Parathyroid adenoma (tissue), 2 donors: ENCODE data around the gene TMEM217.

Experiments
- H2AFZ ChIP-seq: fragments of 300-600 bp; sonication (generic); one replicate; pipeline ENCODE4 v1.7.0; 2017; ENCODE audit warnings: antibody characterized with exemption, mild to moderate bottlenecking
- H3K27ac ChIP-seq: fragments of 300-600 bp; sonication (generic); one replicate; pipeline ENCODE4 v1.7.0; 2017
- H3K27me3 ChIP-seq: fragments of 300-600 bp; sonication (generic); one replicate; pipeline ENCODE4 v1.7.0; 2017; ENCODE audit warnings: low read length; ENCODE audit not compliant: control insufficient read depth, insufficient read depth
- H3K36me3 ChIP-seq: fragments of 300-600 bp; sonication (generic); one replicate; pipeline ENCODE4 v1.7.0; 2017; ENCODE audit warnings: low read length; ENCODE audit not compliant: control insufficient read depth, insufficient read depth
- H3K4me1 ChIP-seq: fragments of 300-600 bp; sonication (generic); one replicate; pipeline ENCODE4 v1.7.0; 2017; ENCODE audit warnings: control low read depth
- H3K4me2 ChIP-seq: fragments of 300-600 bp; sonication (generic); one replicate; pipeline ENCODE4 v1.7.0; 2017; ENCODE audit warnings: low read length
- H3K4me3 ChIP-seq: fragments of 300-600 bp; sonication (generic); one replicate; pipeline ENCODE4 v1.7.0; 2017; ENCODE audit warnings: low read depth, low read length
- H3K79me2 ChIP-seq: fragments of 300-600 bp; sonication (generic); one replicate; pipeline ENCODE4 v1.7.0; 2017; ENCODE audit warnings: control low read depth
- H3K9ac ChIP-seq: fragments of 300-600 bp; sonication (generic); one replicate; pipeline ENCODE4 v1.7.0; 2017; ENCODE audit warnings: mild to moderate bottlenecking
- H3K9me3 ChIP-seq: fragments of 300-600 bp; sonication (generic); one replicate; pipeline ENCODE4 v1.7.0; 2017; ENCODE audit warnings: low read length; ENCODE audit not compliant: control insufficient read depth
- CTCF ChIP-seq: fragments of 300-600 bp; sonication (generic); IDR thresholded peaks from one replicate; pipeline ENCODE4 v1.7.0; 2017; ENCODE audit warnings: antibody characterized with exemption, mild to moderate bottlenecking
- donor health status: primary hyperparathyroidism.

Gene TMEM217

DNA sequence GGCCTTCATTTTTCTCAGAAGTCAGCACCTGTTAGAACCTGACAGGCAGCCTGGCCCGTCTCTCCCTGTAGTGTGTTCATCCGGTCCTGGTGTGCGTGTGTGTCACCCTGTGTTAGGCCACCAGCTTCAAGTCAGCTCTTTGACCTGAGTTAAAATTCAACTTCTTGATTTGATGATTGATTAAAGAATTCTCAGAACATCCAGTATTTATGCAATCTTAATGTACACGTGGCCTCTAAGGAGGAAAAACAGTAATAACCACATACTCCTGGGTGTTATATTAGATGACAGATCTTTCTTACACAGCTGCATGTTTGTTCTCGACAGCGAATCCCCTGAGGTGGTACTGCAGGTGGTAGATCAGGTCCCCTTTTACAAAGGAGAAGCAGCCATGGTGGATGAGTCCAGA, 19.1 kb upstream of the TMEM217 start:
- TF ChIP-seq CTCF, result no peak
- H3K79me2 ChIP-seq, result peaks cover 26% of the 10 kb centered on the region
- no peaks in the 10 kb centered on the region for H3K27me3 ChIP-seq
- no peaks in the 10 kb centered on the region for H3K36me3 ChIP-seq
- no peak overlapping the region for H3K9ac ChIP-seq
- H2AFZ ChIP-seq, result no peak overlapping the region
- H3K9me3 ChIP-seq, result no peaks in the 10 kb centered on the region
- H3K4me2 ChIP-seq, result no peak overlapping the region
- H3K4me3 ChIP-seq, result no peak overlapping the region
- H3K4me1 ChIP-seq, result peaks cover 6% of the 10 kb centered on the region
- H3K27ac ChIP-seq, result no peak overlapping the region

- Histone ChIP-seq H3K4me3 (no peak overlapping the region), H3K36me3 (no peaks in the 10 kb centered on the region), H3K9me3 (no peaks in the 10 kb centered on the region), H3K27ac (no peak overlapping the region), H3K4me2 (no peak overlapping the region), H3K79me2 (peaks cover 26% of the 10 kb centered on the region), H3K9ac (no peak overlapping the region), H3K27me3 (no peaks in the 10 kb centered on the region), H2AFZ (no peak overlapping the region), H3K4me1 (no peaks in the 10 kb centered on the region)
- no peak for TF ChIP-seq CTCF
Measured at GRCh38 chr6:37275350-37275749, 17.4 kb upstream of the TMEM217 start.

- Histone ChIP-seq H3K36me3 (no peaks in the 10 kb centered on the region), H3K9ac (no peak overlapping the region), H3K9me3 (no peaks in the 10 kb centered on the region), H3K79me2 (peaks cover 30% of the 10 kb centered on the region), H3K27ac (no peak overlapping the region), H3K4me2 (no peak overlapping the region), H3K4me3 (no peak overlapping the region), H3K27me3 (no peaks in the 10 kb centered on the region), H2AFZ (no peak overlapping the region), H3K4me1 (no peaks in the 10 kb centered on the region)
- TF ChIP-seq CTCF, result no peak
Measured at GRCh38 chr6:37273690-37274089, 15.7 kb upstream of the TMEM217 start.

DNA sequence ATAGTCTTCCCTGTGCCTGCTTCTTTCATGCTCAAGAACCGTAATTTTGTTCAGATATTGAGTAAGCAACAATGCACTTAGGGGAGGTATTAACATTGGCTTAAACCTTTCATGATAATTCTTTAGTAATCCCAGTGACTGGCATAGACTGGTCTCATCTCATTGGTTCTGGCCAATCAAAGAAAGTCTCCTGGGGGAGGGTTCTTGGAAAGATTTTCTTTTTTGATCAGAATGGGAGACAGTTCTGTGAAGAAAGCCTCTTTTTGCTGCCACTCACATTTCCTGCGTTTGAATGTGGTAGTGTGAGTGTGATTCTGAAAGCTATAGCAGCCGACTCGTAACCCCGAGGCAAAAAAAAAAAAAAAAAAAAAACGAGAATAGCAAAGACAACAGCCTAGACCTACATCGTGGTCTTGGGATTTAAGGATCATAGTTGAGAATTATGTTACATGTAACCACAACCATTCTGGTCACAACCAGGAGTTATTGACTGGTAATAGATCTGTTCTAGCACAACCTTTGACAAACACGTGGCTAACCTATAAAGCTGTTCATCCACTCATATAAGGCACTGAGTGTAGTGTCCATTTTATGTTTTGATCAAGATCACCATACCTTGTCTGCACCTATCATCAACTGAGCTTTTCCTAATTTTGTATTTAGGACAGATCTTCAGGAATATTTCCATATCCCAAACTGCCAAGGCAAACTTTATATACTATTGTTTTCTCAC, 15.1 kb upstream of the TMEM217 start:
- Histone ChIP-seq H3K4me2 (no peak overlapping the region), H3K4me3 (no peak overlapping the region), H3K9me3 (no peaks in the 10 kb centered on the region), H3K36me3 (no peaks in the 10 kb centered on the region), H3K9ac (no peak overlapping the region), H3K27me3 (no peaks in the 10 kb centered on the region), H2AFZ (no peak overlapping the region), H3K27ac (no peak overlapping the region), H3K79me2 (peaks cover 33% of the 10 kb centered on the region), H3K4me1 (no peaks in the 10 kb centered on the region)
- TF ChIP-seq CTCF, result no peak

DNA sequence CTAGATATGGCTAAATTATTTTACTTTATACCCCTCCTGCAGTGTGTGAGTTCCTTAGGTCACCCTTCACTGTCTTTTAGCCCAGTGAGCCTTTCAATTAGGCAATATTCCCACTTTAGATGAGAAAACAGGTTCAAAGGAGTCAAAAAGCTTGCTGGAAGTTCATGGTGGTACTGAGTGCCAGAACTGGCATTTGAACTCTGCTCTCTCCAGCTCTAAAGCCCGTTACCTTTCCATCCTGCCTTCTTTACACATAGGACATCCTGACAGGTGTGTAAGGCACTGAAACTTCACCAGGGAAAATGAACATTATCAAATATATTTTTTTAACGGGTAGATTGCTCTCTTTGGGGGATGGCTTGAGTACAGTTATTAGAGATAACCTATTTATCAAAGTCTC, 11.2 kb upstream of the TMEM217 start:
- Histone ChIP-seq H3K4me3 (no peak overlapping the region), H3K36me3 (no peaks in the 10 kb centered on the region), H3K9ac (no peak overlapping the region), H3K27me3 (no peaks in the 10 kb centered on the region), H3K27ac (no peak overlapping the region), H3K9me3 (no peaks in the 10 kb centered on the region), H3K79me2 (peaks cover 24% of the 10 kb centered on the region), H3K4me1 (no peaks in the 10 kb centered on the region), H2AFZ (no peak overlapping the region), H3K4me2 (no peak overlapping the region)
- TF ChIP-seq CTCF, result no peak
